ENCODE results near the gene SENP7.

The SENP7 gene

GRCh38 chr3:101536266-101536665, 23.3 kb upstream of the SENP7 start:
- H3K4me1 ChIP-seq (ENCODE audit: control insufficient read depth, insufficient read depth, low read length): peaks cover 7% of the 10 kb centered on the region
- no peak overlapping the region for H3K9ac ChIP-seq (ENCODE audit: low read length)
- H3K27me3 ChIP-seq (ENCODE audit: control insufficient read depth, insufficient read depth, low read length): no peaks in the 10 kb centered on the region
- H3K27ac ChIP-seq (ENCODE audit: low read depth, low read length): no peak overlapping the region
- H3K36me3 ChIP-seq (ENCODE audit: control insufficient read depth, insufficient read depth, low read length): no peaks in the 10 kb centered on the region
- H3K4me3 ChIP-seq (ENCODE audit: low read length): no peak overlapping the region

DNA sequence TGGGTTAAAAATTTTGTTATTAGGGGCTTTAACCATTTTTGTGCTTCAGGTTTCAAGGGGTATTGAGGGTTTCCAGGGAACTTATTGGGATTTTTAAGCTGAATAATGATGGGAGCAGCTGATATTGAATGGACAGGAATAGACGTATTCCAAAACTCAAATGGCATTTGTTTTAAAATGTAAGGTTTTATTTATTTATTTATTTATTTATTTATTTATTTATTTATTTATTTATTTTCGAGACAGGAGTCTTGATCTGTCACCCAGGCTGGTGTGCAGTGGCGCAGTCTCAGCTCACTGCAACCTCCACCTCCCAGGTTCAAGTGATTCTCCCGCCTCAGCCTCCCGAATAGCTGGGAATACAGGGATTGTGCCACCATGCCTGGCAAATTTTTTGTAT, 22.2 kb upstream of the SENP7 start:
- H3K4me3 ChIP-seq (ENCODE audit: low read length): no peak overlapping the region
- peaks cover 7% of the 10 kb centered on the region for H3K4me1 ChIP-seq (ENCODE audit: control insufficient read depth, insufficient read depth, low read length)
- no peak overlapping the region for H3K9ac ChIP-seq (ENCODE audit: low read length)
- no peaks in the 10 kb centered on the region for H3K36me3 ChIP-seq (ENCODE audit: control insufficient read depth, insufficient read depth, low read length)
- no peaks in the 10 kb centered on the region for H3K27me3 ChIP-seq (ENCODE audit: control insufficient read depth, insufficient read depth, low read length)
- no peak overlapping the region for H3K27ac ChIP-seq (ENCODE audit: low read depth, low read length)

GRCh38 chr3:101533603-101533968, 20.6 kb upstream of the SENP7 start:
- H3K4me3 ChIP-seq (ENCODE audit: low read length): no peak overlapping the region
- H3K9ac ChIP-seq (ENCODE audit: low read length): no peak overlapping the region
- H3K27me3 ChIP-seq (ENCODE audit: control insufficient read depth, insufficient read depth, low read length): no peaks in the 10 kb centered on the region
- peaks cover 7% of the 10 kb centered on the region for H3K4me1 ChIP-seq (ENCODE audit: control insufficient read depth, insufficient read depth, low read length)
- H3K27ac ChIP-seq (ENCODE audit: low read depth, low read length): peak overlapping the region; percentile 66
- H3K36me3 ChIP-seq (ENCODE audit: control insufficient read depth, insufficient read depth, low read length): no peaks in the 10 kb centered on the region

DNA sequence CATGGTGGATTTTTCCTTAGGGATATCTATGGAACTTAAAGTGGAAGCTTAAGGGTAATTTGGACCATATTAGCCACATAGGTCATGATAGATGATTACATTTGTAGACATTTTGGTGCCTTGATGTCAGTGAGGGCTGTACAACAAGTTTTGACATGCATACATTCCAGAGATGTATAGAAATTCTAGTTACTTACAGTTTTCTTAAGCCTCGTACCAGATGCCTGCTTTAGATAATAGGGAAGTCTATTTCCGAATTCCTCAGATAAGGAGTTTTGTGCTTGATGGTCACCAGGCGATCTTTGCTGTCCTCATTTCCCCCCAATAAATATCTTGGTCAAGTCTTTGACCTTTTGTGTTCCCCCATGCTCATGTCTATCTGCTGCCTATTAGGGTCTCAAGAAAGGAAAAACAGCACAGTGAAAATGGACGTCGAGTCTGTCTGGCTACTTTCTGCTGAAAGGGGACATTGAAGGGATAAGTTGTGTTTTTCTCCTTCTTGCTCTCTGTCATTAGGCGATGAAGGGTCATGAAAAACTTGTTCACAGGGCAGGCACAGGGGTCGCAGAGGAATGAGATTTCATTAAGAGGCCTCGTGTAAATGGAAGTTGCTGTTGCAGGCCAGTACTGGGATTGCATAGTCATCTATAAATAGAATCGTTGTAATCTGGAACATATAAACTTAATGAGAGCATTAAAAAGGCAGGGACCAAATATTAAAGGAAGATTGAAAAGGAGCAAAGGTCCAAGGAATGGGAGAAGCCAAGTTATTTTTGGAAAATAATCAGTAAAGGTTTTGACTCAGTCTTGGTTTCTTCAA, 20.0 kb upstream of the SENP7 start:
- Histone ChIP-seq H3K27me3 (ENCODE audit: control insufficient read depth, insufficient read depth, low read length) (no peaks in the 10 kb centered on the region), H3K4me1 (ENCODE audit: control insufficient read depth, insufficient read depth, low read length) (peaks cover 7% of the 10 kb centered on the region), H3K27ac (ENCODE audit: low read depth, low read length) (peak overlapping the region; percentile 66), H3K9ac (ENCODE audit: low read length) (no peak overlapping the region), H3K36me3 (ENCODE audit: control insufficient read depth, insufficient read depth, low read length) (no peaks in the 10 kb centered on the region), H3K4me3 (ENCODE audit: low read length) (no peak overlapping the region)

- Histone ChIP-seq H3K4me3 (ENCODE audit: low read length) (no peak overlapping the region), H3K27ac (ENCODE audit: low read depth, low read length) (no peak overlapping the region), H3K9ac (ENCODE audit: low read length) (no peak overlapping the region), H3K36me3 (ENCODE audit: control insufficient read depth, insufficient read depth, low read length) (no peaks in the 10 kb centered on the region), H3K4me1 (ENCODE audit: control insufficient read depth, insufficient read depth, low read length) (peaks cover 7% of the 10 kb centered on the region), H3K27me3 (ENCODE audit: control insufficient read depth, insufficient read depth, low read length) (no peaks in the 10 kb centered on the region)
These were observed 18.6 kb upstream of the SENP7 start for GRCh38 chr3:101531473-101532086.

GRCh38 chr3:101530686-101531047, 17.7 kb upstream of the SENP7 start:
- H3K4me1 ChIP-seq (ENCODE audit: control insufficient read depth, insufficient read depth, low read length): peaks cover 7% of the 10 kb centered on the region
- no peak overlapping the region for H3K9ac ChIP-seq (ENCODE audit: low read length)

DNA sequence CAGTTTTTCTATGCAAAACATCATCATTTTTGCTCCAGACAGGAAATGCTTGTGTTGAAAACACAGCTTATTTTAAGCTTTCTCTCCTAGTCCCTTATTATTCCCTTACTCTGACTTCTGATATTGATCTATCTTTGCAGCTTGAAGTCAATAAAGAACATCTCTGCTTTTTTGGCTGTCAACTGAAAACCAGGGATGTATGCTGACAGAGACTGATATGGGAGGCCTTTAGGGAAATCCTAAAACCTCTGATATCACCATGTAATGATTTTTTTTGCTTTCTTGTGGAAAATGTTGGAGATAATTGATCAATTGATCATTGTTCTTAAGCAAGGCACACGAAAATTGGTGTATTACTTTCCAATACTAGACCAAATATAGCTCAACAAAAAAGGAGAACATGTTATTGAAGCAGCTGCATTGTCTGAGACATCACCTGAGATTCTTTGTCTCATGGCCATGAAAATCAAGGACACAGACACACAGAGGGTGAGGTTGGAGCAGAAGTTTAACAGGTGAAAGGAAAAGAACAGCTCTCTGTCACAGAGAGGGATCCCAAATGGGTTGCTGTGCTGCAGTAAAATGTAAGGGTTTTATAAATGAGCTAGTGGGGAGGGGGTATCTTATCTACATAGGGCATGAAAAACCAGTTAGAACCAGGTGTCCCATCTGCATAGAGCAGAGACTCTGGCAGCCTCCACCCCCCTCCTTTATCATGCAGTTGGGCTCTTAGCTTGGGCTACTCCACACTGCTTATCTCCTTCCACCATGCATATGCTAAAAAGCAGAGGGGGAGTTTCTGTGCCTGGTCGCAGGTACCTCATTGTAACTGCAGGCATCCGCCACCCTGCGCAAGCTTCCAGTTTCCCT, 17.0 kb upstream of the SENP7 start:
- Histone ChIP-seq H3K9ac (ENCODE audit: low read length) (no peak overlapping the region), H3K4me1 (ENCODE audit: control insufficient read depth, insufficient read depth, low read length) (peaks cover 7% of the 10 kb centered on the region), H3K36me3 (ENCODE audit: control insufficient read depth, insufficient read depth, low read length) (no peaks in the 10 kb centered on the region), H3K27me3 (ENCODE audit: control insufficient read depth, insufficient read depth, low read length) (no peaks in the 10 kb centered on the region), H3K4me3 (ENCODE audit: low read length) (no peak overlapping the region), H3K27ac (ENCODE audit: low read depth, low read length) (no peak overlapping the region)

More at GRCh38 chr3:101530686-101531047, 17.7 kb upstream of the SENP7 start:
- Histone ChIP-seq H3K4me3 (ENCODE audit: low read length) (no peak overlapping the region), H3K36me3 (ENCODE audit: control insufficient read depth, insufficient read depth, low read length) (no peaks in the 10 kb centered on the region), H3K27me3 (ENCODE audit: control insufficient read depth, insufficient read depth, low read length) (no peaks in the 10 kb centered on the region), H3K27ac (ENCODE audit: low read depth, low read length) (no peak overlapping the region)

GRCh38 chr3:101527906-101528305, 14.9 kb upstream of the SENP7 start:
- no peaks in the 10 kb centered on the region for H3K27me3 ChIP-seq (ENCODE audit: control insufficient read depth, insufficient read depth, low read length)
- no peaks in the 10 kb centered on the region for H3K36me3 ChIP-seq (ENCODE audit: control insufficient read depth, insufficient read depth, low read length)
- H3K27ac ChIP-seq (ENCODE audit: low read depth, low read length): no peak overlapping the region
- no peak overlapping the region for H3K4me3 ChIP-seq (ENCODE audit: low read length)
- peaks cover 3% of the 10 kb centered on the region for H3K4me1 ChIP-seq (ENCODE audit: control insufficient read depth, insufficient read depth, low read length)
- no peak overlapping the region for H3K9ac ChIP-seq (ENCODE audit: low read length)

GRCh38 chr3:101527441-101527840, 14.4 kb upstream of the SENP7 start:
- Histone ChIP-seq H3K36me3 (ENCODE audit: control insufficient read depth, insufficient read depth, low read length) (no peaks in the 10 kb centered on the region), H3K27ac (ENCODE audit: low read depth, low read length) (no peak overlapping the region), H3K27me3 (ENCODE audit: control insufficient read depth, insufficient read depth, low read length) (no peaks in the 10 kb centered on the region), H3K4me1 (ENCODE audit: control insufficient read depth, insufficient read depth, low read length) (no peaks in the 10 kb centered on the region), H3K9ac (ENCODE audit: low read length) (no peak overlapping the region), H3K4me3 (ENCODE audit: low read length) (no peak overlapping the region)

DNA sequence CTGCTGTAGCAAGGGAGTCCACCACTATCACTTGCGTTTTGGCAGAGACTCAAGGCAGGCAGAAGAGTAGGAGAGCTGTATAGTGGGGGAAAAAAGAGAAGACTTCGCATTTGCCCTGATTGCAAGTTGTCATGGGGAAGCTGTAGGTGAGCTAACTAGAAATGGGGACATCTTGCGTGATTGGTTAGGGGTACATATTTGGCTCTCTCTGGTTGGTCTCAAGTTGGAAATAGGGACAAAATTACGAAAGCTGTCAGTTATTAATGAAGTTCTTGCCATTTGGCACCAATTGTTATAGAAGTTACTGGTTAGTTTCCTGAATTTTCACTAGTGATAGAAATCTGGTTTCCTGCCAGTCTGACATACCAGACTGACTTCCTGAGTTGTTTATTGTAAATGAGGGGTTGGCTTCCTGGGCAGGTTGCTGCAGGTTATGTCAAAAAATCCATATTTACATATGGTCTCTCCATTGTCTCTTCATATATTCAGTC, 8.2 kb upstream of the SENP7 start:
- Histone ChIP-seq H3K9ac (ENCODE audit: low read length) (no peak overlapping the region), H3K27ac (ENCODE audit: low read depth, low read length) (no peak overlapping the region), H3K27me3 (ENCODE audit: control insufficient read depth, insufficient read depth, low read length) (peaks cover 3% of the 10 kb centered on the region)

DNA sequence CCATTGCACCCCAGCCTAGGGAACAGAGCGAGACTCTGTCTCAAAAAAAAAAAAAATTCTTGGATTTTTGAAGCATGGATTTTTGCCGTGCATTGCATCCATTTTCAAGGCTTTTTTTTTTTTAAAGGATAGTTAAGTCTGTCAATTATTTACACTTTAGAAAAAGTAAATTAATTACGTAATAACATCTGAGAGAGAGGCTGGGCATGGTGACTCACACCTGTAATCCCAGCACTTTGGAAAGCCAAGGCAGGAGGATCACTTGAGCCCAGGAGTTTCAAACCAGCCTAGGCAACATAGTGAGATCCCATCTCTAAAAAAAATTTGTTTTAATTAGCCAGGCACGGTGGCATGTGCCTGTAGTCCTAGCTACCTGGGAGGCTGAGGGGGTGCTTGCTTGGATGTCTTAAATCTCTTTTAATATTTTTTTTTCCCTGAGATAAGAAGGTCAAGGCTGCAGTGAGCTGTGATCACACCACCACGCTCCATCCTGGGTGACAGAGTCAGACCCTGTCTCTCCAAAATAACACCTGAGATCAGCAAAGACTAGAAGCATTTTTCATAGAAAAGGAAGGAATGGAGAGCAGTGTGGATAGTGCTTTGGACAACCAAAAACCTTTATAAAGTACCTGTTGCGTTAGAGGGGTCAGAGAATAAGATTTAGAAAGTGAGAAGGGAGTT, 6.8 kb upstream of the SENP7 start:
- H3K36me3 ChIP-seq (ENCODE audit: control insufficient read depth, insufficient read depth, low read length): no peaks in the 10 kb centered on the region

More for the DNA sequence above, 8.2 kb upstream of the SENP7 start:
- H3K4me3 ChIP-seq (ENCODE audit: low read length): no peak overlapping the region
- H3K4me1 ChIP-seq (ENCODE audit: control insufficient read depth, insufficient read depth, low read length): no peaks in the 10 kb centered on the region
- no peaks in the 10 kb centered on the region for H3K36me3 ChIP-seq (ENCODE audit: control insufficient read depth, insufficient read depth, low read length)

DNA sequence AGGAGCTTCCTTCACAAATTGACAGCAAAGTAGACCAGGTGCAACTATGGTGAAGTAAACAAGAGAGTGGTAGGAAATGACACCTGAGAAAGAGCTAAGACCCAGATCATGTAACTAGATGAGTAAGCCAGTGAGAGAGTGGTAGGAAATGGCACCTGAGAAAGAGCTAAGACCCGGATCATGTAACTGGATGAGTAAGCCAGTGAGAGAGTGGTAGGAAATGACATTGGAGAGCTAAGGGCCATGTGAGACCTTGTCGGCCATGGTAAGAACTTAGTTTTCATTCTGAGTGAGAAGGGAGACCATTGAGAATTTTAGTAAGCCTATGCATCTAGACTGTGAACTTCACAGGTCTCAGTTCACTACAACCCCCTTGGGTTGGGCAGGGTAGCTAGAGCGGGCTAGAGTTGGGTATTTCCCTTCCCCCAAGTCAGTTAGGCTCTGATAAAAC, 5.4 kb upstream of the SENP7 start:
- H3K4me3 ChIP-seq (ENCODE audit: low read length): no peak overlapping the region
- H3K4me1 ChIP-seq (ENCODE audit: control insufficient read depth, insufficient read depth, low read length): no peaks in the 10 kb centered on the region
- no peak overlapping the region for H3K27ac ChIP-seq (ENCODE audit: low read depth, low read length)
- H3K9ac ChIP-seq (ENCODE audit: low read length): no peak overlapping the region
- H3K27me3 ChIP-seq (ENCODE audit: control insufficient read depth, insufficient read depth, low read length): peaks cover 3% of the 10 kb centered on the region
- no peaks in the 10 kb centered on the region for H3K36me3 ChIP-seq (ENCODE audit: control insufficient read depth, insufficient read depth, low read length)

More for the DNA sequence above, 6.8 kb upstream of the SENP7 start:
- H3K4me3 ChIP-seq (ENCODE audit: low read length): no peak overlapping the region
- peaks cover 3% of the 10 kb centered on the region for H3K27me3 ChIP-seq (ENCODE audit: control insufficient read depth, insufficient read depth, low read length)
- H3K4me1 ChIP-seq (ENCODE audit: control insufficient read depth, insufficient read depth, low read length): no peaks in the 10 kb centered on the region
- H3K9ac ChIP-seq (ENCODE audit: low read length): no peak overlapping the region
- no peak overlapping the region for H3K27ac ChIP-seq (ENCODE audit: low read depth, low read length)

Measured in rectal smooth muscle tissue (tissue), 1 donor.